Measurements from ENCODE around the gene HPCAL1. TPM values are rescaled to one million over a fixed set of nuclear protein-coding genes. Genes with fewer than 3 reads are reported as not detected.

The HPCAL1 gene
- total RNA-seq, 4 donors from 2014 or later, result 26.4 to 45.7 (median 36.9) TPM

DNA sequence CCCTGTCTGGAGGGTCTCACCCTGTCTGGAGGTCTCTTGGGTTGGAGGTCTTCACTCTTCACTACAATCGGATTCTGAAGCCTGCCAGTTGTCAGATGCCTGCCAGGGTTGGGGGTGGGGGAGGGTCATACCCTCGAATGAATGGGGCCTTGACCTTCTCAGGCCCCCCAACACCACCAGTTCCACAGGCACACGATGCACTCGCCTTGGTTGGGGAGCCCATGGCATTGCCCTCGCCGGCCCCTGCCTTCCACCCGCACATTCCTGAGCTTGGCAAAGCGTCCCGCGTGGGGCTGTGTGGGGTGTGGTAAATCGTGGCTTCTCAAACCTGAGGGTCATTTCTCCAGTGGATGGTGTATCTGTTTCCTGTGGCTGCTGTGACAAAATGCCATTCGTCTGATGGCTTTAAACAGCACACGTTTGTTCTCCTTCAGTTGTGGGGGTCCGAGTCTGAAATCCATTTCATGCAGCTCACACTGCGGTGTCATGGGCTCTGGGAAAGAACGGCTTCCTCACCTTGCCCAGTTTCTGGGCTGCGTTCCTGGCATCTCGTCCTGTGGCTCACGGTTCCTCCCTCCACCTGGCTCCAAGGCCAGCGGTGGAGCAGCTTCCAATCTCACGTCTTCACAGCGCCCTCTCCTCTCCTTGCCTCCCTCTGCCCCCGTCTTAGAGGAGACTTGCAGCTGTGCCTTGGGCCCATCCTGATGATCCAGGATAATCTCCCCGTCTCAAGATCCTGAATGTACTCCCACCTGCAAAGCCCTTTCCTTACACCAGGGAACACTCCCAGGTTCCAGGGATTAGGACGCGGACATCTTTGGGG is 38.0 kb upstream of the HPCAL1 start:
- TF ChIP-seq POLR2A (IDR thresholded peaks at IDR 0.05), result no peak
- TF ChIP-seq, protein P1, sequence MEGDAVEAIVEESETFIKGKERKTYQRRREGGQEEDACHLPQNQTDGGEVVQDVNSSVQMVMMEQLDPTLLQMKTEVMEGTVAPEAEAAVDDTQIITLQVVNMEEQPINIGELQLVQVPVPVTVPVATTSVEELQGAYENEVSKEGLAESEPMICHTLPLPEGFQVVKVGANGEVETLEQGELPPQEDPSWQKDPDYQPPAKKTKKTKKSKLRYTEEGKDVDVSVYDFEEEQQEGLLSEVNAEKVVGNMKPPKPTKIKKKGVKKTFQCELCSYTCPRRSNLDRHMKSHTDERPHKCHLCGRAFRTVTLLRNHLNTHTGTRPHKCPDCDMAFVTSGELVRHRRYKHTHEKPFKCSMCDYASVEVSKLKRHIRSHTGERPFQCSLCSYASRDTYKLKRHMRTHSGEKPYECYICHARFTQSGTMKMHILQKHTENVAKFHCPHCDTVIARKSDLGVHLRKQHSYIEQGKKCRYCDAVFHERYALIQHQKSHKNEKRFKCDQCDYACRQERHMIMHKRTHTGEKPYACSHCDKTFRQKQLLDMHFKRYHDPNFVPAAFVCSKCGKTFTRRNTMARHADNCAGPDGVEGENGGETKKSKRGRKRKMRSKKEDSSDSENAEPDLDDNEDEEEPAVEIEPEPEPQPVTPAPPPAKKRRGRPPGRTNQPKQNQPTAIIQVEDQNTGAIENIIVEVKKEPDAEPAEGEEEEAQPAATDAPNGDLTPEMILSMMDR (IDR thresholded peaks at IDR 0.05), result no peak
- intact Hi-C loops (cut with DNase I; ENCODE audit: low total_unique reads), result no loop called here
- H3K4me3 ChIP-seq (ENCODE audit: low read depth, poor library complexity, severe bottlenecking), result no peak overlapping the region
- WGBS, 2 donors, result 86 to 92% methylated on average over 26 of the region's 26 CpGs
- peak in 1 of 2 donors; percentile 68 for DNase-seq (ENCODE audit: low spot score in 2 of 2)

DNA sequence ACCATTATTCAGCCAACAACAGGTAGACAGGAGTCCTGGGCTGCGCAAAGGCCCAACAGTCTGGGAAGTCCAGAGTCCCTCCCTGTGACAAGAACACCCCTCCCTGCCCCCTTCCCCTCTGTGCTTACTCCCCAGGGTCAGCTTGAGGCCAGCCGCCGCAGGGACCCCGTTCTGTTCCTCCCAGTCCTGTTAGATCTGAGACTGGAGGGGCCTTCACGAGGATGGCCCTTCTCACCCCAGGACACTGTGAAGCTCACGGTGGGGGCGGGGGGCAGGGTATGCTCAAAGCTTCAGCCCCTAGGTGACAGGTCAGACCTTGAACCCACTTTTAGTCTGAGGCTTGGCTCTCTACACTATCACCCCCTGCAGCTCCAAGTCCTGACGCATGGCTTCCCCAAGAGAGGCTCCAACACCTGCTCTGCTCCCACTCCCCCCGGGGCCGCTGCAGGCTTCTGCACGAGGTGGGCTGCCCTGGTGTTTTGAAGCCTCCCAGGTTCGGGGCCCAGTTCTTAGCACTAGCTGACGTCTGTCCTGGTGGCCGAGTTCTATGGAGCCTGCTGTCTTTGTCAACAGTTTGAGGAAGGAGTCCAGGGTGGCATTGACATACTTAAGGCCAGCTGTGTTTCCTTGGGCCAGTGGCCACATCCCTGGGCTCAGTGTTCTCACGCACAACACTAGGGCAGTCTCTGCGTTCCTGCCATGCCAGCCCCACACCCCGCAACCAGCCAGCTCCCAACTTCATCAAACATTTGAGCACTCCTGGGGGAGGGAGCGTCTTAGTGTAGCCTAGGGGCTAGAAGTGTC is 37.2 kb upstream of the HPCAL1 start:
- WGBS, 2 donors, result 87 to 91% methylated on average over 18 of the region's 18 CpGs
- DNase-seq (ENCODE audit: low spot score in 2 of 2), result peak in 1 of 2 donors; percentile 80
- intact Hi-C loops (cut with DNase I; ENCODE audit: low total_unique reads), result no loop called here
- no peak overlapping the region for H3K4me3 ChIP-seq (ENCODE audit: low read depth, poor library complexity, severe bottlenecking)
- TF ChIP-seq POLR2A (IDR thresholded peaks at IDR 0.05), result no peak
- TF ChIP-seq, protein P1 (IDR thresholded peaks at IDR 0.05), result no peak

DNA sequence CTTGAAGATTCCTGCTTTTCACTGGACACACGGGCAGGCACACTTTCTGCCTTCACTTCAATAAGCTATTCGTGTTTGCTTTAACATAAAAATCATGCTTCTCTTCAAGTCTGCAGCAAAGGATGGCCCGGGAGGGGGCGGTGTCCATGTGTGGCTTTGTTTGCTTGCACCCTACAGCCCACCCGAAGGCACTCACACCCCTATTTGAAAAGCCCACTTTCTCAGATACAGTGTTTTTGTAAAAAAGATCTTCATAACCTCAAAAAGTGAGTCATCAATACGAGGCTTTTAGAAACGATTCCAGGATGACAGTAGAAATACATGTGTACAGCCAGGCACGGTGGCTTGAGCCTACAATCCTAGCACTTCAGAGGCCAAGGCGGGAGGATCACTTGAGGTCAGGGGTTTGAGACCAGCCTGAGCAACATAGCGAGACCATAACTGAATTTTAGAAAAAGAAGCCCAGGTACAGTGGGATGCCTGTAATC is 36.5 kb upstream of the HPCAL1 start:
- TF ChIP-seq, protein P1 (IDR thresholded peaks at IDR 0.05), result no peak
- intact Hi-C loops (cut with DNase I; ENCODE audit: low total_unique reads), result no loop called here
- peak in 1 of 2 donors; percentile 40 for DNase-seq (ENCODE audit: low spot score in 2 of 2)
- H3K4me3 ChIP-seq (ENCODE audit: low read depth, poor library complexity, severe bottlenecking), result no peak overlapping the region
- WGBS, 2 donors, result 66 to 74% methylated on average over 10 of the region's 10 CpGs

DNA sequence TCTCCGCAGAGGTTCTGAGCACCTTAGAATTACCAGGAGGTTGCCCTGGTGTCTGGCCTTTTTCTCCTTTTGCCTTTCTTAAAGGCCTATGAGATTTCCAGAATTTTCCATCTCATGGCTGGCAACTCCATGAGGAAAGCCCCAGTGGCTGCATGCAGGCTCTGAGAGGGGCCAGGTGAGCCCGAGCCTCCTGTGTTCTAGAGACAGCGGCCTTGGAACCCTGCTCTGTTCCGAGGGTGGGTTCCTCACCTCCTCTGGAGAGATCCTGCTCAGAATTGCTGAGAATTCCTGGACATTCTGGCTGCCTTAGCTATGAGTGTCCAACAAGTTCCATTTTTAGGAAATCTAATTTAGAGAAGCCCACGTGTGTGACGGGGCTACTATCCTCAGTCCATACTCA is 35.7 kb upstream of the HPCAL1 start:
- intact Hi-C loops (cut with DNase I; ENCODE audit: low total_unique reads), result no loop called here
- no peak for TF ChIP-seq POLR2A (IDR thresholded peaks at IDR 0.05)
- TF ChIP-seq, protein P1 (IDR thresholded peaks at IDR 0.05), result no peak
- WGBS, 2 donors, result 83 to 96% methylated on average over 6 of the region's 6 CpGs
- no peak overlapping the region for H3K4me3 ChIP-seq (ENCODE audit: low read depth, poor library complexity, severe bottlenecking)
- DNase-seq (ENCODE audit: low spot score in 2 of 2), result no peak

DNA sequence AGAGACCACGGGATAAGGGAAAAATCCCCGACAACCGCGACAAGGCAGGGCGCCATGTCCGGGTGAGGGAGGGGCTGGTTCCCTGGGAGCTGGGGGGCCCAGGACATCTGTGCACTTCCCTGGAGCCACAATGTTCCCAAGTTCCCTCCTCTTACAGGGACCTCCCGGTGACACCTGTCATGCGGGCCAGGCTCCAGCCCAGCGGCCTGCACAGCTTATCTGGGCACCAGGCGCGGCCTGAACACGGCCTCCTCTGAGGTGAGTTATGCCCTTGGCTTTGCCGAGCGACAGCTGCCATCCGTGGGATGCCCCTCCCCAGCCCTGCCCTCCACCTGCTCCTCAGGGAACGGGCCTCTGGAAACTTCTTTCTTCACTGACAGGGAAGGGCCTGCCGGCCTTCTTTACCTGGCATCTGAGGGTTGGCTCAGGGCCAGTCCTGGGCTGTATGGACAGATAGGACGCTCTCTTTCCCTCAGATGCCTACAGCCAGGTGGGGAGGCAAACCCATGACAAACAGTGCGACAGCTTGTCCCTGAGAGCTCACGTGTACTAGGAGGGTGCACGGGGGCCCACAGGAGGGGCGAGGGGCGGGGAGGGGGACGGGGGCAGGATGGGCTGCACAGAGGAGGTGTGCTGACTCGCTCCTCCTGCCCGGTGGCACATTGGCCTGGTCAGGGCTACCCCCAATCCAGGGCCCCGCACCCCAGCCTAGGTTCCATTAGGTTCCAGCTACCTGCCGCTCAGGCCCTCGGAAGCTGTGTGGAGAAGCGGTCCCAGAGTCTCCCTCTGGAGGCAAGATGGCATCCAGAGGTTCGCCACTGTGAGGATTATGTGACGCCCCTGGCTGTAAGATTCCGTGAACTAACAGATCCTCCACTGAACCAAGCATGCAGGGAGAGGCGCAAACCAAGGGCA is 34.9 kb upstream of the HPCAL1 start:
- WGBS, 2 donors, result 65 to 69% methylated on average over 34 of the region's 34 CpGs
- intact Hi-C loops (cut with DNase I; ENCODE audit: low total_unique reads), result no loop called here
- DNase-seq (ENCODE audit: low spot score in 2 of 2), result peak in 1 of 2 donors; percentile 80

More for the DNA sequence above, 34.9 kb upstream of the HPCAL1 start:
- H3K4me3 ChIP-seq (ENCODE audit: low read depth, poor library complexity, severe bottlenecking), result no peak overlapping the region
- TF ChIP-seq, protein P1 (IDR thresholded peaks at IDR 0.05), result no peak
- TF ChIP-seq POLR2A (IDR thresholded peaks at IDR 0.05), result no peak

All from lower leg skin (tissue), 4 donors.